Bone marrow (tissue), 2 donors: ENCODE results near the gene IRF1.

Source experiments
- DNase-seq, 2 donors: peaks; one replicate each; lab custom pipeline; 2025; lab: John Stamatoyannopoulos, UW

IRF1 gene

DNA sequence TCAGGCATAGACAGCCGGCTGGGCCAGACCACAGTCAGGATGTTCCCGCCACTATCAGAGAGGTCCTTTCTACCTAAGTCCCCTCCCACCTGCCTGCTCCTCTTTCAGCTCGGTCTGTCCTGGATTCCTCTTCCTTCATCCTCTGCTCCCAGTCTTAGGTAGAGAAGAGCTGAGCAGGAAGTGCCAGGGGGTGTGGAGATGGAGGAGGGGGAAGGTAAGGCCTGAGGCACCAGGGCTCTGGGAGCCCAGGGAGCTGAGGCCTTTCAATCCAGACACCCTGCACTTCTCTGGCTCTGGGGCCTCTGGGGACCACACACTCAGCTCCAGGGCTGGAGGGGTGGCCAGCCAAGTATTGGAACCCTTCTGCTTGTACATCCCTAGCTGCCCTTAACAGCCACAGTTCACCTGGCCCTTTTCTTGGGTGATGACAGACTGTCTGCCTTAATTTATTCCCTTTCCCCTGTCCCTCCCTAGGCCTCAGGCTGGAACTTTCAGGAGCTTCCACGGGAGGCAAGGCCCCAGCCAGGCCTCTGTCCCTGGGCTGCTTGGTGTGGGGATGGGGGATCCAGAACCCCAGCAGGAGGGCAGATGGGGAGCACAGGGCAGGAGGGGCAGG is 15.6 kb downstream of the IRF1 start:
- no peak for DNase-seq

- DNase-seq = no peak
Measured at GRCh38 chr5:132474131-132474723, 16.3 kb downstream of the IRF1 start.

GRCh38 chr5:132473668-132474067 is 16.9 kb downstream of the IRF1 start:
- DNase-seq = no peak

GRCh38 chr5:132473019-132473531 is 17.5 kb downstream of the IRF1 start:
- no peak for DNase-seq

- no peak for DNase-seq
Measured at GRCh38 chr5:132472431-132472830, 18.1 kb downstream of the IRF1 start.

- no peak for DNase-seq
Measured at GRCh38 chr5:132471944-132472343, 18.6 kb downstream of the IRF1 start.

GRCh38 chr5:132471151-132471907 is 19.2 kb downstream of the IRF1 start:
- DNase-seq = no peak

GRCh38 chr5:132470596-132470995 is 20.0 kb downstream of the IRF1 start:
- no peak for DNase-seq

DNA sequence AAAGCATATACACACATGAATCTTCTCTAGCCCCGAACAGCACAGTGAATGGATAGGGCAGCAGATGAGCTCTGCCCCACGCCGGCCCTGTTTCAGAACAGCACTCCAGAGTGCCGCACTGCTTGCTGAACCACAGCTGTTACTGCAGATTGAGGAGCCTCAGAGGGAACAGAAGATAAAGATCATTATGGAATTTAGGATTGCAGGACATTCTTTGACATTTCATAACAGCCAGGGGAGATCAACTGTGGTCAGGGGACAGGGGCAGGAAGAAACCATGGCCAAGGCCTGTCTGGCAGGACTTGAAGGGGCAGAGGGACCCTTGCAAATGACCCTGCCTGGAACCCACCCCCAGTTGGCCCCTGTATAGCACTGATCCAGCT is 20.6 kb downstream of the IRF1 start:
- no peak for DNase-seq

- no peak for DNase-seq
Measured at GRCh38 chr5:132469380-132470009, 21.1 kb downstream of the IRF1 start.

GRCh38 chr5:132468656-132469379 is 21.8 kb downstream of the IRF1 start:
- DNase-seq = no peak

DNA sequence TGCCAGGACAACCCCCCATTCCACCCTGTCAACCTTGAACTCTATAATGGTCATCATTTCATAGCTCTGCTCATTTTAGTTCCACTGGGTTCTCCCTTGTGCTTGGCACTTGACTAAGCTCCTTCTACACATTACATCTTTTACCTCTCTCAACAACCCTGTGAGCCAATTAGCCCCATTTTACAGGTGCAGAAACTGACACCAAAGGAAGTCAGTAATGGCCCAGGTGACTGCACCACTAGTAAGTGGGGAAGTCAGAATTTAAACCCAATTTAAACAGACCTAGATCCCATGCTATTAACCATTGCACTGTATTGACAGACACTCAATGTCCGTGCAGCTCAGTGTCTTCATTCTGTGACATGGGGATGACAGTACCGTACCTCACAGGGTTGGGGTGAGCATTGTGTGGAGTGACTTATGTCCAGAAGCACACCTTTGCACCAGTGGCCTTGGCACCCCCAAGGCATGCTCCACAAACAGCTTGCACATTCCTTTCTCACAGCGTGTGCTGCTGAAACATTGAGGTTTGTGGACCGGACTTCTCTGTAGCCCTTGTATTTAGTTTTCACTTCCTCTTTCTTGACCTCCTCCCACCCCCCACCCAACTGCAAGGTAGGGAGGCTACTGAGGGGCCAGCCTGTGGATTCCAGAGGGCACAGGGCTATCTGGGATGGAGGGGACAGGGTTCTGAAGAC is 23.1 kb downstream of the IRF1 start:
- DNase-seq = no peak

DNA sequence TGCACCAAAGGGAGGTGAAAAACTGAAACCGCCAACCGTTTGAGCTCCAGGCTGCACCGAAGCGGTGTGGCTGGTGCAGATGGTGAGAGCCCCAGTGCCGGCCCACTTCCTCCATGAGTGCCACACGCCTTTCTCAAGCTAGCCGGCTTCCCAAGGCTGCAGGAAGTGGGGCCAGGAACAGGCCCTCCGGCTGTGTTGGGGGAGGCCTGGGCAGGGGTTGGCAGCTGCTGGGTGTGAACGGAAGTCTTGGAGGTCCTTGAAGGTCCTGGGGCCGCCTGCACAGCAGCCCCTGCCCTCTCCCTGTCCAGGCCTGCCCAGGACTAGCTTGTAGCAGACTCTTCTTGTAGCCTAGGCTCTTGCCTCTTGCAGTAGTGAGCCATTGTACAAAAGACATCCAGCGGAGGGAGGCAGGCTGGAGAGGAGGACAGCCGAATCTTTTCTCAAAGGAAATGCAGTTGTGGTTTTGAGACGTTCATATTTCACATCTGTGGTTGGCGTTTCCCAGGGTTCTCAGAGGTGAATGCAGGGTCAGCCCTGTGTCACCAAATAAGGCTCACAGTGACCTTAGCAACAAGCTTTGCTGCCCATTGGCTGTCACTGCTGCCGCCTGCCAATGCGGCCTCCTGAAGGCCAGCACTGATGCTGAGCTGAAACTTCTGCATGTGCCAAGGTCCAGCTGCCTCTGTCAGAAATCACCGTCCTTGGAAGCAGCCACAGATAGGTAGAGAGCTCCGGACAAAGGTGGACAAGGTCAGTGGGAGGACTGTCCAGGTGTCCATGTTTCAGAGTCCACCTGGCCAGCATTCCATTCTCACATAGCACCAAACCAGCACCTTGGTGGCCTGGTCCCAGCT is 23.9 kb downstream of the IRF1 start:
- peak; percentile 41 to 96 for DNase-seq

DNA sequence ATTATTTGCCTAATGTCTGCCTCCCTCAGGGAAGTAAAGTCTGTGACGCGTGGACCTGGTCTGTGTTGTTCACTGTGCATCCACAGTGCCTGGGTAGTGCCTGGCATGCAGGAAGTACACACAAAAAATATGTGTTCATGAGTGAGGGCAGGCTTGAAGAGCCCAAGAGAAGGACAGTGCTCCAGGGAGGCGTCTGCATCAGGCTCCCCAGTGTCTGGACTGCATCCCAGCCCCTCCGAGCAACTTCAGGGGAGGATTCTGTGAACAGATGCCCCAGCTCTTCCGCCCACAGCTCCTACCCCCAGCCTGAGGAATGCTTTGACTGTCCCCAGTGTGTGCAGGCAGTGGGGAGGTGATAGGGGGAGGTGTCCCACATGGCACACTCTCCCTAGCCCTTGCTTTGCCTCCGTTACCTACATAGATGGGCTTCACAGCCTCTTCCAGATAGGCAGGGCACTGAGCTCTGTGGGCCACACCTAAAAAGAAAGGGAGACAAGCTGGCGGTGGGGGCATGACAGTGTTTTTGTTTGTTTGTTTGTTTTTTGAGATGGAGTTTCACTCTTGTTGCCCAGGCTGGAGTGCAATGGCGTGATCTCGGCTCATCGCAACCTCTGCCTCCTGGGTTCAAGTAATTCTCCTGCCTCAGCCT is 25.4 kb downstream of the IRF1 start:
- DNase-seq = no peak

DNA sequence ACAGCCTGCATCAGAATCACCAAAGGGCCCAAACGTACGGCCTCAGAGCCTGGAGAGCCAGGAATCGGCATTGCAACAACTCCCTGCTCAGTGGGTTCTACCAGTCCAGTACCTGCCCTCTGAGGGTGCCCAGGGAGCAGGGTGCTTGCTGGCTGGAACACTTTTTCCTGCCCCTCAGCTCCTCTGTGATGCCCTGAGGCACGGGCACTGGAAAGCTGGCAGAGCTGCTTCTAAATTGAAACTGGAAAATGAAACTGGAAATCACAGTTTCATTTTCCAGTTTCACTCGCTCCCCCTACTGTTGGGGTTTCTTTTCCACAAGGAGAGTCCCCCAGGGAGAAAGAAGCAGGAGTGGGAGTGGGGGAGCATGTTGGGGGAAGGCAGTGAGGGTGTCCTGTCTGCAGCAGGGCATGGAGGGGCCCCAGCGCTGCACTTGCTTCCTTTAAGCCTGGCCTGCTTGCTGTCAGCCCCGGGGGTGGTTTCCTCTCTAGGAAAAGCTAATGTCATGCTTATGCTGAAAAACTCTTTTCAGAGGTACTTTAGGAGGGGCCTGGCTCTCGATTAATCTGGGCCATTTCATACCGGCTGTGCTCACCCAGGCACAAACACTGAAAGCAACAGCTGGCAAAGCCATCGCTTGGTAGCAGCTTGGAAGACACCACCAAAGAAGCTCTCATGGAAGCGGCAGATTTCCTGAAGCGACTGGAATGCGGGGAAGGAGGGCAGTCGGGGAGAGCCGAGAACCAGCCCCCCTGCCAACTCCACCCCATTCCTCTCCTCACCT is 26.2 kb downstream of the IRF1 start:
- peak in 1 of 2 donors; percentile 39 for DNase-seq

DNA sequence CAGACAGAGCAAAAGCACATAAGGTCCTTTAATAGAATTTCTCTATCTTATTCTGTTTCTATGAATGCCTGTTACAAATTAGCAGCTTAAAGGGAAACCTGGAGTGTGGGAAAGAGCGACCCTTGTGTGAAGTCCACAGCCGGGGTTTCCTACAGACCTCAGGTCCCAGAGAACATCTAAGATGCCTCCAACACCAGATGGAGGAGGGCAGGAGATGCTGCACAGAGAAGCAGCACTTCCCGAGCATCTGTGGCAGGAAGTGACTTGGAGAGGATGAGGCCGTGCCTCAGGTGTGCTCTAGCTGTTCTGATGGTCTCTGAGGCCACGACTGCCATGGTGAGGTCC is 26.8 kb downstream of the IRF1 start:
- DNase-seq = no peak

DNA sequence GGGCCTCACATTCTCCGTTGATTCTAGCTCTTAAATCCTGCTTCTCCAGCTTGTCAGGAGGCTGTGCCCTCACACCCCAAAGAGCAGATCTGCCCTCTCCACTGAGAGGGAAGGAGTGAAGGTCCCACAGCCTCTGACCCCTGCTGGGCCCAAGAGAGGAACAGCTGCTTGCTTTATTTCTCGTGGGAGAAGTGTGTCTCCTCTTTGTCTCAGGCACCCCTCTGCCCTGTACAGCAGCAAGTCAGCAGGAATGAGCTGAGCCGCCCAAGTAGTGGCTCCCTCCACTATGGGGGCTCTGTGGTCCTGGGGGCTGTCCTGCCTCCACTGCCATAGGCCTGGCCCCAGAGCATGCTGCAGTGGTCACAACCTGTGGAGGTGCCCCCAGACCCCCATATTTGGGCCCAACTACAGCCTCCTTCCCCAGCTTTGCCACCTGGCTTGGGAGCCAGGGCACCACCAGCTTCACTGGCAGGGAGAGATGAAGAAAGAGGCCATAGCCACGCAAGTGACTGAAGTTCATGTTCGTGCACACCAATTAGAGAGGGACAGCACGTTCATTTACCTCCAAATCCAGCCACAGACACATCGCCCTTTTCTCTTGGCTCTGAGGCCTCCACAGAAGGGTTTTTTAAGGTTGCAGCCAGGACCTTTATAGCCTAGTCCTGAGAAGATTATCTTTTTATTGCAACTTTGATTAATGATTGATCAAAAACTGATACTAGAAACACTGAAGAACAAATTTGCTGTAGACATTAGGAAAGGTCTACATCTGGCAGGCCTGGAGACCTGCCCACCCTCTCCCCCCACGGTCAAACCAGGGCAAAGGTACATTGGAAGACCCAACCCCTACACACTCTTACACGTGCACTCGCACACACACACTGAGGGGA is 27.5 kb downstream of the IRF1 start:
- DNase-seq = no peak

GRCh38 chr5:132462333-132462732 is 28.2 kb downstream of the IRF1 start:
- no peak for DNase-seq
